ENCODE measurements around the gene COL12A1.

DNA sequence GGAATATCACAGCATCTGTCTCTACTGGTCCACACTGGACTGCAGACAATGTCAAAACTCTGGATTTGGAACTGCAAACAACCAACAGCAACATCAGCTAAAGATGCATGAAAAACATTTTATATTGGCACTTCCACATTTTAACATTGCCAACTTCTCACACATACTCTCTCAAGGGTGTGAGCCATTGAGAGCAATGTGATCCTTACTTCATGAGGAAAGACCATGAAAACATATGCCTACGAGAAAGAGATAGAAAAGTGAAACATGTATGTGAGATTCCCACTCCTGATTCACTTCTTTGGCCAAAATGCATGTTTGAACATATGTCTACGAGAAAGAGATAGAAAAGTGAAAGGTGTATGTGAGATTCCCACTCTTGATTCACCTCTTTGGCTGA is 99.4 kb downstream of the COL12A1 start:
- TF ChIP-seq CTCF (IDR thresholded peaks at IDR 0.05 in 2 of 3, conservative IDR thresholded peaks at IDR 0.05 in 1 of 3; ENCODE audit: insufficient read depth in 2 of 3, low read depth in 1 of 3, low read length in 3 of 3) (no peak), NR3C1 (CRISPR knock-in tag; IDR thresholded peaks at IDR 0.05) (no peak), TAF1 (IDR thresholded peaks at IDR 0.05; ENCODE audit: control insufficient read depth, extremely low read depth, insufficient read depth, low read length, severe bottlenecking) (no peak), STAT5A (IDR thresholded peaks at IDR 0.05; ENCODE audit: borderline replicate concordance, low read length) (no peak), ZNF174 (CRISPR knock-in tag; IDR thresholded peaks at IDR 0.05) (no peak), ZNF75A (CRISPR knock-in tag; IDR thresholded peaks at IDR 0.05) (no peak)
- TF ChIP-seq, protein P1, sequence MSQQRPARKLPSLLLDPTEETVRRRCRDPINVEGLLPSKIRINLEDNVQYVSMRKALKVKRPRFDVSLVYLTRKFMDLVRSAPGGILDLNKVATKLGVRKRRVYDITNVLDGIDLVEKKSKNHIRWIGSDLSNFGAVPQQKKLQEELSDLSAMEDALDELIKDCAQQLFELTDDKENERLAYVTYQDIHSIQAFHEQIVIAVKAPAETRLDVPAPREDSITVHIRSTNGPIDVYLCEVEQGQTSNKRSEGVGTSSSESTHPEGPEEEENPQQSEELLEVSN (IDR thresholded peaks at IDR 0.05; ENCODE audit: borderline replicate concordance in 1 of 2, extremely low read depth in 1 of 2, insufficient read depth in 1 of 2, insufficient read length in 1 of 2, low read depth in 1 of 2, low read length in 1 of 2, poor library complexity in 1 of 2, severe bottlenecking in 1 of 2): no peak
- TF ChIP-seq, protein P2, sequence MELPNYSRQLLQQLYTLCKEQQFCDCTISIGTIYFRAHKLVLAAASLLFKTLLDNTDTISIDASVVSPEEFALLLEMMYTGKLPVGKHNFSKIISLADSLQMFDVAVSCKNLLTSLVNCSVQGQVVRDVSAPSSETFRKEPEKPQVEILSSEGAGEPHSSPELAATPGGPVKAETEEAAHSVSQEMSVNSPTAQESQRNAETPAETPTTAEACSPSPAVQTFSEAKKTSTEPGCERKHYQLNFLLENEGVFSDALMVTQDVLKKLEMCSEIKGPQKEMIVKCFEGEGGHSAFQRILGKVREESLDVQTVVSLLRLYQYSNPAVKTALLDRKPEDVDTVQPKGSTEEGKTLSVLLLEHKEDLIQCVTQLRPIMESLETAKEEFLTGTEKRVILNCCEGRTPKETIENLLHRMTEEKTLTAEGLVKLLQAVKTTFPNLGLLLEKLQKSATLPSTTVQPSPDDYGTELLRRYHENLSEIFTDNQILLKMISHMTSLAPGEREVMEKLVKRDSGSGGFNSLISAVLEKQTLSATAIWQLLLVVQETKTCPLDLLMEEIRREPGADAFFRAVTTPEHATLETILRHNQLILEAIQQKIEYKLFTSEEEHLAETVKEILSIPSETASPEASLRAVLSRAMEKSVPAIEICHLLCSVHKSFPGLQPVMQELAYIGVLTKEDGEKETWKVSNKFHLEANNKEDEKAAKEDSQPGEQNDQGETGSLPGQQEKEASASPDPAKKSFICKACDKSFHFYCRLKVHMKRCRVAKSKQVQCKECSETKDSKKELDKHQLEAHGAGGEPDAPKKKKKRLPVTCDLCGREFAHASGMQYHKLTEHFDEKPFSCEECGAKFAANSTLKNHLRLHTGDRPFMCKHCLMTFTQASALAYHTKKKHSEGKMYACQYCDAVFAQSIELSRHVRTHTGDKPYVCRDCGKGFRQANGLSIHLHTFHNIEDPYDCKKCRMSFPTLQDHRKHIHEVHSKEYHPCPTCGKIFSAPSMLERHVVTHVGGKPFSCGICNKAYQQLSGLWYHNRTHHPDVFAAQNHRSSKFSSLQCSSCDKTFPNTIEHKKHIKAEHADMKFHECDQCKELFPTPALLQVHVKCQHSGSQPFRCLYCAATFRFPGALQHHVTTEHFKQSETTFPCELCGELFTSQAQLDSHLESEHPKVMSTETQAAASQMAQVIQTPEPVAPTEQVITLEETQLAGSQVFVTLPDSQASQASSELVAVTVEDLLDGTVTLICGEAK (IDR thresholded peaks at IDR 0.05): no peak
- TF ChIP-seq, protein P2 (CRISPR knock-in tag; IDR thresholded peaks at IDR 0.05): no peak

Measured in K562 (cell line).